ENCODE data around the gene CAMSAP1.

- TF ChIP-seq CTCF (IDR thresholded peaks at IDR 0.05; ENCODE audit: low read depth, low read length) (no peak), EZH2phosphoT487 (IDR thresholded peaks at IDR 0.05; ENCODE audit: low read depth) (no peak)
Observed at GRCh38 chr9:135796784-135797485, 110.4 kb downstream of the CAMSAP1 start.

Data from OCI-LY3 (cell line).